GM10248 (cell line): Measurements from ENCODE around the gene ZNF664.

ENCODE experiments used
- CTCF ChIA-PET: fragments of 300-600 bp; sonication (Branson Sonifier 250); formaldehyde crosslinking; extraction: SDS; loops from one replicate; lab custom pipeline; 2021; ENCODE audit warnings: antibody characterized with exemption; lab: Yijun Ruan, JAX
- POLR2A ChIA-PET: fragments of 350-650 bp; sonication (Branson Sonifier 250); formaldehyde crosslinking; extraction: SDS; loops from one replicate; lab custom pipeline; 2020; ENCODE audit warnings: antibody characterized with exemption; lab: Yijun Ruan, JAX
- DNase-seq: peaks from one replicate; pipeline ENCODE4 v3.0.0; 2012; ENCODE audit errors: extremely low spot score
- TF ChIP-seq, protein P1 (sequence below): IDR thresholded peaks from 2 replicates; pipeline ENCODE4 v1.5.1; 2012; ENCODE audit warnings: mild to moderate bottlenecking, low read depth; ENCODE audit errors: extremely low read depth, missing control alignments, control extremely low read depth

Gene ZNF664

GRCh38 chr12:123997908-123998307, 24.9 kb downstream of the ZNF664 start:
- TF ChIP-seq, protein P1, sequence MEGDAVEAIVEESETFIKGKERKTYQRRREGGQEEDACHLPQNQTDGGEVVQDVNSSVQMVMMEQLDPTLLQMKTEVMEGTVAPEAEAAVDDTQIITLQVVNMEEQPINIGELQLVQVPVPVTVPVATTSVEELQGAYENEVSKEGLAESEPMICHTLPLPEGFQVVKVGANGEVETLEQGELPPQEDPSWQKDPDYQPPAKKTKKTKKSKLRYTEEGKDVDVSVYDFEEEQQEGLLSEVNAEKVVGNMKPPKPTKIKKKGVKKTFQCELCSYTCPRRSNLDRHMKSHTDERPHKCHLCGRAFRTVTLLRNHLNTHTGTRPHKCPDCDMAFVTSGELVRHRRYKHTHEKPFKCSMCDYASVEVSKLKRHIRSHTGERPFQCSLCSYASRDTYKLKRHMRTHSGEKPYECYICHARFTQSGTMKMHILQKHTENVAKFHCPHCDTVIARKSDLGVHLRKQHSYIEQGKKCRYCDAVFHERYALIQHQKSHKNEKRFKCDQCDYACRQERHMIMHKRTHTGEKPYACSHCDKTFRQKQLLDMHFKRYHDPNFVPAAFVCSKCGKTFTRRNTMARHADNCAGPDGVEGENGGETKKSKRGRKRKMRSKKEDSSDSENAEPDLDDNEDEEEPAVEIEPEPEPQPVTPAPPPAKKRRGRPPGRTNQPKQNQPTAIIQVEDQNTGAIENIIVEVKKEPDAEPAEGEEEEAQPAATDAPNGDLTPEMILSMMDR = no peak
- ChIA-PET CTCF (interaction anchor here (1.0 to 4.6 kb wide), 4 partner anchors 8 to 97 kb away, joined by 3 to 43 read pairs (median 6); no protein-coding TSS in a partner anchor), POLR2A (no interaction called here)
- DNase-seq = no peak

DNA sequence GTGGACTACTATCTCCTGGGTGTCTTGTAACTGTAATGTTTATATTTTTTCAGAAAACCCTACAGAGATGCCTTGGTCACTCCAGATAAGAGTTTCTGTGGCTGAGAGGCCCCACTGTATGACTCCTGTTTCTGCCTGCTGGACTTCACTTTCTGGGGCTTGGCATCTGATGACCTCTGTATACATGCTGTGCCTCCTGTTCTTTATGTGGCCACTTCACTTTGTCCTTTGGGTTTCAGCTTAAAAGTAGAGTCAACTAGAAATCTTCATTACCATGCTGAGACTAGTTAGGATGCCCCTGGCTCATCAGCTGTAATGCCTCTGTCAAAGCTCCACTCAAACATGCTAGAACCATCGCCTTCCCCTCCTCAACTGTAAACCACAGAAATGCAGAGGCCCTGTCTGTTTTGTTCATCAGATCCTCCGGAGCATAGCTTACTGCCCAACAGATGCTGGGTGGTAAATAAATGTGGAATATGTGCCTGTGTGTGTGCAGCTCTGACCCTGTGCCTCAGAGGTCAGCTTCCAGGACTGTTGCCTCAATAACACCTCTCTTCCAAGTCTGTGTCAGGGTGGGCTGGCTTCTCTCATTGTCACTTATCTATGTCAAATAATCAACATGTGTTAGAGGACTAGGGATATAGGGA, 25.5 kb downstream of the ZNF664 start:
- ChIA-PET POLR2A (no interaction called here), CTCF (interaction anchor here (1.0 to 4.6 kb wide), 4 partner anchors 8 to 98 kb away, joined by 3 to 43 read pairs (median 6); no protein-coding TSS in a partner anchor)
- DNase-seq = no peak
- TF ChIP-seq, protein P1 = no peak

- ChIA-PET POLR2A (no interaction called here), CTCF (interaction anchor here (1.0 to 4.6 kb wide), 3 partner anchors 13 to 98 kb away, joined by 3 to 43 read pairs (median 9); no protein-coding TSS in a partner anchor)
- TF ChIP-seq, protein P1 = no peak
- DNase-seq = no peak
These were observed 26.0 kb downstream of the ZNF664 start for GRCh38 chr12:123998991-123999359.

- CTCF ChIA-PET = interaction anchor here (0.8 to 1.8 kb wide), 6 partner anchors 8 to 95 kb away, joined by 3 to 5 read pairs (median 4); no protein-coding TSS in a partner anchor
- no peak for DNase-seq
- TF ChIP-seq, protein P1 = no peak
- POLR2A ChIA-PET = no interaction called here
These were observed 27.1 kb downstream of the ZNF664 start for GRCh38 chr12:124000111-124000510.

GRCh38 chr12:124001343-124001742, 28.3 kb downstream of the ZNF664 start:
- POLR2A ChIA-PET = no interaction called here
- CTCF ChIA-PET = interaction anchor here (0.9 to 1.8 kb wide), 7 partner anchors 10 to 36 kb away, joined by 3 to 5 read pairs (median 4); no protein-coding TSS in a partner anchor
- TF ChIP-seq, protein P1 = no peak
- no peak for DNase-seq

DNA sequence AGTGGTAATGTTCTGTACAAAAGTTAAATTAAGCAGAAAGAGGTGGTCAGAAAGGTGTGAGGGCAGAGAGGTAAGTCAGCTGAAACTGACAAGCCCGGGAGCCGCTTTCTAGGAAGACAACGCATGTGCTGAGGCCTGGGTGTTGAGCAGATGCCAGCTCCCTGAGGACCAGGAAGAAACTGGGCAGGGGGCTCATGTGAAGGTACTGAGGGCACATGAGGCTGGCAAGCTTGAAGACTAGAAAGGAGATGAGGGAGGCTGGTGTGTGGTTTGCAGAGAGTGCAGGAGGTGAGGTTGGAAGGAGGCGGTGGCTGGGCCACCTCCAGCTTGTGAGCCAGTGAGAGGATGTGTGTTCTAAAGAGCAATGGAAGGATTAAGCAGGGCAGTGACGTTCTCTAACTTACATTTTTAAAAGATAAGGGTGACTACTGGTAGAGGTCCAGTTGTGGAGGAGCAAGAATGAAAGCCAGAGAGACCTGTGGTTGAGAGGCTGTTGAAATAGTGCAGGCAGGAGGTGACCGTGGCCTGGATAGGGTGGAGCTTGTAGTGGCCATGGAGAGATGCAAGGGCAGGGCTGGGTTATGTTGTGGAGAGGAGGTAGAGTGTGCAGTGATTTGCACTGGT, 29.1 kb downstream of the ZNF664 start:
- ChIA-PET CTCF (interaction anchor here (0.9 to 1.7 kb wide), 5 partner anchors 9 to 34 kb away, joined by 3 to 5 read pairs (median 4); no protein-coding TSS in a partner anchor), POLR2A (interaction anchor here (0.5 kb wide), 1 partner anchor 25 kb away, joined by 5 read pairs; no protein-coding TSS in a partner anchor)
- TF ChIP-seq, protein P1 = no peak
- DNase-seq = no peak
